HG03439 (cell line): ENCODE data around the gene LEMD3.

Experiments
- ATAC-seq: cut with Tn5 transposase; IDR thresholded peaks from one replicate; pipeline ENCODE4 v1.9.1; 2021; ENCODE audit warnings: mild to moderate bottlenecking, moderate library complexity; ENCODE audit not compliant: unreplicated experiment

Gene LEMD3

GRCh38 chr12:65169320-65170208 lies at the start of gene LEMD3:
LEMD3 (plus strand) TSS chr12:65169583; CDS start chr12:65169597, 14 bp downstream.
- ATAC-seq = peak; percentile 94

GRCh38 chr12:65121049-65121955 lies 48.1 kb upstream of the LEMD3 start, which contains the start of gene WIF1:
WIF1 (minus strand) TSS chr12:65121305; CDS start chr12:65121191, 114 bp downstream.
- ATAC-seq = no peak

GRCh38 chr12:65121956-65122469 lies 47.4 kb upstream of the LEMD3 start:
- no peak for ATAC-seq

- no peak for ATAC-seq
Observed at GRCh38 chr12:65122703-65123102, 46.7 kb upstream of the LEMD3 start.

GRCh38 chr12:65123435-65124063 lies 45.8 kb upstream of the LEMD3 start:
- no peak for ATAC-seq

GRCh38 chr12:65125247-65125646 lies 44.1 kb upstream of the LEMD3 start:
- ATAC-seq = no peak

GRCh38 chr12:65125975-65126374 lies 43.4 kb upstream of the LEMD3 start:
- no peak for ATAC-seq

- ATAC-seq = no peak
Observed at GRCh38 chr12:65126482-65126881, 42.9 kb upstream of the LEMD3 start.

GRCh38 chr12:65133879-65134278 lies 35.5 kb upstream of the LEMD3 start:
- ATAC-seq = no peak

GRCh38 chr12:65139389-65139788 lies 30.0 kb upstream of the LEMD3 start:
- no peak for ATAC-seq

GRCh38 chr12:65140738-65141137 lies 28.6 kb upstream of the LEMD3 start:
- no peak for ATAC-seq

GRCh38 chr12:65147312-65147905 lies 22.0 kb upstream of the LEMD3 start:
- no peak for ATAC-seq

- no peak for ATAC-seq
Observed at GRCh38 chr12:65152012-65152411, 17.4 kb upstream of the LEMD3 start.

- ATAC-seq = no peak
Observed at GRCh38 chr12:65152596-65152995, 16.8 kb upstream of the LEMD3 start.

GRCh38 chr12:65155784-65156183 lies 13.6 kb upstream of the LEMD3 start:
- ATAC-seq = peak; percentile 24

- peak; percentile 94 for ATAC-seq
Observed at GRCh38 chr12:65156366-65156841, 13.0 kb upstream of the LEMD3 start.

- ATAC-seq = no peak
Observed at GRCh38 chr12:65157091-65157490, 12.3 kb upstream of the LEMD3 start.

GRCh38 chr12:65162609-65163008 lies 6.8 kb upstream of the LEMD3 start:
- no peak for ATAC-seq

- no peak for ATAC-seq
Observed at GRCh38 chr12:65164244-65164643, 5.1 kb upstream of the LEMD3 start.

GRCh38 chr12:65164774-65165173 lies 4.6 kb upstream of the LEMD3 start:
- ATAC-seq = no peak
